Osteocyte (in vitro differentiated cells): ENCODE data around the gene ANAPC1. TPM values are rescaled to one million over a fixed set of nuclear protein-coding genes. Genes with fewer than 3 reads are reported as not detected.
"Not testable (repeated sequence)": the region's sequence is repeated elsewhere in the genome, so short reads cannot be mapped to it uniquely, and the experiment has no call there.

Source experiments
- DNase-seq: peaks from one replicate; pipeline ENCODE4 v3.0.0; 2021; ENCODE audit warnings: mixed read lengths; ENCODE audit not compliant: unreplicated experiment; ENCODE audit errors: extremely low spot score
- H3K27ac Mint-ChIP-seq: one replicate; pipeline ENCODE4 v1.8.0; 2021; ENCODE audit warnings: mild to moderate bottlenecking, mixed read lengths; ENCODE audit not compliant: unreplicated experiment
- H3K27me3 Mint-ChIP-seq: one replicate; pipeline ENCODE4 v1.8.0; 2021; ENCODE audit warnings: mixed read lengths; ENCODE audit not compliant: unreplicated experiment
- H3K36me3 Mint-ChIP-seq: one replicate; pipeline ENCODE4 v1.8.0; 2021; ENCODE audit warnings: mixed read lengths; ENCODE audit not compliant: unreplicated experiment
- H3K4me1 Mint-ChIP-seq: one replicate; pipeline ENCODE4 v1.8.0; 2021; ENCODE audit warnings: mixed read lengths; ENCODE audit not compliant: unreplicated experiment
- H3K4me3 Mint-ChIP-seq: one replicate; pipeline ENCODE4 v1.8.0; 2021; ENCODE audit warnings: mild to moderate bottlenecking, moderate library complexity, mixed read lengths; ENCODE audit not compliant: unreplicated experiment
- H3K9me3 Mint-ChIP-seq: one replicate; pipeline ENCODE4 v1.8.0; 2021; ENCODE audit warnings: mixed read lengths; ENCODE audit not compliant: unreplicated experiment
- total RNA-seq: library from RNA; stranded (reverse); gene quantifications from 2 replicates; pipeline ENCODE4 v1.2.1, GENCODE V29; 2021

ANAPC1 gene
- total RNA-seq, 1 donor from 2014 or later, result 28.8 TPM

- H3K4me1 Mint-ChIP-seq, DNase-seq, H3K36me3 Mint-ChIP-seq, H3K27me3 Mint-ChIP-seq, H3K27ac Mint-ChIP-seq, H3K9me3 Mint-ChIP-seq, H3K4me3 Mint-ChIP-seq: not testable (repeated sequence)
These were observed 102.4 kb downstream of the ANAPC1 start for GRCh38 chr2:111781443-111782094.

GRCh38 chr2:111777155-111777554 is 106.8 kb downstream of the ANAPC1 start:
- not testable (repeated sequence) for H3K4me3 Mint-ChIP-seq, DNase-seq, H3K36me3 Mint-ChIP-seq, H3K9me3 Mint-ChIP-seq, H3K27ac Mint-ChIP-seq, H3K4me1 Mint-ChIP-seq, H3K27me3 Mint-ChIP-seq

- not testable (repeated sequence) for H3K36me3 Mint-ChIP-seq, H3K27ac Mint-ChIP-seq, H3K27me3 Mint-ChIP-seq, H3K9me3 Mint-ChIP-seq, H3K4me3 Mint-ChIP-seq, H3K4me1 Mint-ChIP-seq, DNase-seq
These were observed 107.7 kb downstream of the ANAPC1 start for GRCh38 chr2:111776296-111776695.

DNA sequence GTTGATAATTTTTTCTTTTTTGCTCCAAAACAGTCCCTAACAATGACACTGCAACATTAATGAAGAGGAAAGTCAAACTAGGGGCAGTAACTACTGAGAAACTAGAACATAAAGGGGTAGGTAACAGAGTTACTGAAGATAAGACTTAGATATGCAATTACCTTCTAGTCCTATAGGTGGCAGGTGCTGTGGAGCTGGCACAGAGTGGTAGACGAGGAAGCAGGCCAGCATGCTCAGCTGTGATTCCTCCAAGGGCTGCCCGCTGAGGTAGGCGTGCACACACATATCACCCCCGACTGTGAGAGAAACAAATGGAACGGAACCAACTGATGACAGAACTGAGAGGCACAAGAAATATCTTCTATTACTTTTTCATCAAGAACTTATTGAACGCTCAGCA is 111.8 kb downstream of the ANAPC1 start:
- H3K4me1 Mint-ChIP-seq, H3K4me3 Mint-ChIP-seq, H3K36me3 Mint-ChIP-seq, H3K27me3 Mint-ChIP-seq, H3K27ac Mint-ChIP-seq, DNase-seq, H3K9me3 Mint-ChIP-seq: not testable (repeated sequence)

GRCh38 chr2:111770916-111771658 is 112.9 kb downstream of the ANAPC1 start:
- H3K27ac Mint-ChIP-seq, H3K36me3 Mint-ChIP-seq, H3K9me3 Mint-ChIP-seq, H3K4me3 Mint-ChIP-seq, H3K27me3 Mint-ChIP-seq, H3K4me1 Mint-ChIP-seq, DNase-seq: not testable (repeated sequence)

- not testable (repeated sequence) for H3K9me3 Mint-ChIP-seq, H3K4me1 Mint-ChIP-seq, H3K27me3 Mint-ChIP-seq, H3K4me3 Mint-ChIP-seq, DNase-seq, H3K36me3 Mint-ChIP-seq, H3K27ac Mint-ChIP-seq
These were observed 115.5 kb downstream of the ANAPC1 start for GRCh38 chr2:111768266-111769190.

- H3K27me3 Mint-ChIP-seq, H3K4me1 Mint-ChIP-seq, H3K9me3 Mint-ChIP-seq, H3K4me3 Mint-ChIP-seq, H3K36me3 Mint-ChIP-seq, H3K27ac Mint-ChIP-seq, DNase-seq: not testable (repeated sequence)
These were observed 116.9 kb downstream of the ANAPC1 start for GRCh38 chr2:111767087-111767486.

GRCh38 chr2:111766295-111766694 is 117.7 kb downstream of the ANAPC1 start:
- not testable (repeated sequence) for H3K36me3 Mint-ChIP-seq, H3K27me3 Mint-ChIP-seq, H3K4me3 Mint-ChIP-seq, H3K9me3 Mint-ChIP-seq, H3K27ac Mint-ChIP-seq, H3K4me1 Mint-ChIP-seq, DNase-seq

- not testable (repeated sequence) for H3K9me3 Mint-ChIP-seq, H3K4me1 Mint-ChIP-seq, H3K27me3 Mint-ChIP-seq, H3K27ac Mint-ChIP-seq, H3K36me3 Mint-ChIP-seq, H3K4me3 Mint-ChIP-seq, DNase-seq
These were observed 119.8 kb downstream of the ANAPC1 start for GRCh38 chr2:111764151-111764550.

GRCh38 chr2:111760697-111761284 is 123.2 kb downstream of the ANAPC1 start:
- not testable (repeated sequence) for DNase-seq, H3K27ac Mint-ChIP-seq, H3K27me3 Mint-ChIP-seq, H3K36me3 Mint-ChIP-seq, H3K9me3 Mint-ChIP-seq, H3K4me1 Mint-ChIP-seq, H3K4me3 Mint-ChIP-seq

GRCh38 chr2:111752533-111752932 is 131.5 kb downstream of the ANAPC1 start:
- not testable (repeated sequence) for H3K36me3 Mint-ChIP-seq, H3K4me1 Mint-ChIP-seq, H3K9me3 Mint-ChIP-seq, H3K4me3 Mint-ChIP-seq, H3K27ac Mint-ChIP-seq, H3K27me3 Mint-ChIP-seq, DNase-seq
